ENCODE data around the gene COX4I2.
"Not testable (repeated sequence)": the region's sequence is repeated elsewhere in the genome, so short reads cannot be mapped to it uniquely, and the experiment has no call there.

Gene COX4I2

GRCh38 chr20:31662372-31662854, 24.7 kb downstream of the COX4I2 start:
- no peak for DNase-seq

DNA sequence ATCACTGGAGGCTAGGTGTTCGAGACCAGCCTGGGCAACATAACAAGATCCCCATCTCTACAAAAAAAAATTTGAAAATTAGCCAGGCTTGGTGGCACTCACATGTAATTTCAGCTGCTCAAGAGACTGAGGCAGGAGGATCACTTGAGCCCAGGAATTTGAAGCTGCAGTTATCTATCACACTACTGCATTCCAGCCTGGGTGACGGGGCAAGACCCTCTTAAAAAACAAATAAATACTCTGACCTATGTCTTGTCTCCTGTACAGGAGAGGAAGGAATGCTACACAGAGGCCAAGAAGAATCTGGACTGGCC, 25.8 kb downstream of the COX4I2 start:
- DNase-seq, result no peak

DNA sequence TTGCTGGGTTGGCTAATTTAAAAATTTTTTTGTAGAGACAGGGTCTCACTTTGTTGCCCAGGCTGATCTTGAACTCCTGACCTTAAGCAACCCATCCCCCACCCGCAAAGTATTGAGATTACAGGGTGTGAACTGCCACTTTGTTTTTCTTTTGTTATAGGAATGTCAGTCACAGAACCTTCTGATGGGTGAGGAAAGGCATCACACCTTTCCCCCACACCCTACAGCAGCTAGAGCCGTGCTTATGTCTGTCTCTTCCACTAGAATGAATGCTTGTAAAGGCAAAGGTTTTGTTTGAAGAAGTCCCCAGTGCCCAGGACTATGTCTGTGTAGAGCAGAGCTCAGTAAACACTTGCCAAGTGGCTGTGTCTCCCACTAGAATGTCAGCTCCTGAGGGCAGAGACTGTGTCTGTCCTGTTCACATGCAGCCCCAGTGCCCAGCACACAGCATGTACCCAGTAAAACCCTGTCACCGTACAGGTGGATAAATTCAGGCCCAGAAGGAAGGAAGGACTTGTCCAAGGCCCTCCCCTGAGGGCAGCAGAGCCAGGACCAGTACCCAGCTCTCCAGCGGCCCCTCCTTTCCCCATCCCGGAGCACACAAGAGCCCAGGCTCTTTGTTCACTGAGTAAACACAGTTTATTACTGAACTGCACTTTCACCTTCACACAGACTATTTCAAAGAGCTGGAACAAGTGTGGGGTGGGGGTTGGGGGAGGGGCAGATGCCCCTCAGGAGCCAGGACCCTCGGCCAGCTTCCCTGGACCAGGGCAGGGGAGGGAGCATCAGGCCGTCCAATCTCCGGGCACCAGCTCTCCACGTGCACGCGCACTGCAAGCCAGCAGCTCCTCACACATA, 26.4 kb downstream of the COX4I2 start:
- no peak for DNase-seq

- DNase-seq, result no peak
Observed at GRCh38 chr20:31664696-31665354, 27.1 kb downstream of the COX4I2 start.

GRCh38 chr20:31665753-31666152, 28.0 kb downstream of the COX4I2 start:
- no peak for DNase-seq

DNA sequence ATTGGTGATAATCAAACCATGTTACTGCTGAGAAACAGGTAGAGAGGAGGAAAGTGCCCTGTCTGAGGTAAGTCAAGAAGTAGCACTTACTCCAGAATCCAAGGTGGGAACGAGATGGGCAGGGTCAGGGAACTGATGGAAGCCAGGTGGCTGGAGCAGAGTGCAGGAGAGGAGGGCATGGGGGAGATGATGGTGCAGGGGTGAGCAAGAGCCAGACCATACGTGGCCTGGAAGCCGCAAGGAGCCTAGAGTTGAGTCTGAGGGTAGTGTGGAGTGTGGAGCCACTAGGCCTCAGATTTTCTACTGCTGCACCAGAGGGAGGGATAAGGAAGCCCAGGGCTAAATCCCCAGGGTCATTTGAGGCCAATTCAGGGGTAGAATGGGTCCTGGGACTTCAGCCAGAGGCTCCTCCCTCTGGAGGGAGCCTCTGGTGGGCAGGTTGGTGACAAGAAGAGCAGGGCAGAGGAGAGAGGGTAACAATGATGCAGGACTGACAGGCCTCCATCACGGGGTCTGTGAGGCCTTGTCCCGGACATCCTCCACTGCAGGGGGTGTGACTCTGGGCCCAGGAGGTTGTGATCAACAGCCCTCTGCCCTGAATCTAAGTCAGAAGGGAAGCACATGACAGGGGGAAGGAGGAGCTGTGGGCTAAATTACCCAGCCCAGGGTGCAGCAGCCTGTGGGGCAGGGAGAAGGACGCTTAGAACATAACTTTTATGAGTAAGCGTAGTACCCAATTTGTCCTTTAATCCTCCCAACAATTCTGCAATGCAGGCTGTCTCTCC, 28.7 kb downstream of the COX4I2 start:
- peak; percentile 43 for DNase-seq

DNA sequence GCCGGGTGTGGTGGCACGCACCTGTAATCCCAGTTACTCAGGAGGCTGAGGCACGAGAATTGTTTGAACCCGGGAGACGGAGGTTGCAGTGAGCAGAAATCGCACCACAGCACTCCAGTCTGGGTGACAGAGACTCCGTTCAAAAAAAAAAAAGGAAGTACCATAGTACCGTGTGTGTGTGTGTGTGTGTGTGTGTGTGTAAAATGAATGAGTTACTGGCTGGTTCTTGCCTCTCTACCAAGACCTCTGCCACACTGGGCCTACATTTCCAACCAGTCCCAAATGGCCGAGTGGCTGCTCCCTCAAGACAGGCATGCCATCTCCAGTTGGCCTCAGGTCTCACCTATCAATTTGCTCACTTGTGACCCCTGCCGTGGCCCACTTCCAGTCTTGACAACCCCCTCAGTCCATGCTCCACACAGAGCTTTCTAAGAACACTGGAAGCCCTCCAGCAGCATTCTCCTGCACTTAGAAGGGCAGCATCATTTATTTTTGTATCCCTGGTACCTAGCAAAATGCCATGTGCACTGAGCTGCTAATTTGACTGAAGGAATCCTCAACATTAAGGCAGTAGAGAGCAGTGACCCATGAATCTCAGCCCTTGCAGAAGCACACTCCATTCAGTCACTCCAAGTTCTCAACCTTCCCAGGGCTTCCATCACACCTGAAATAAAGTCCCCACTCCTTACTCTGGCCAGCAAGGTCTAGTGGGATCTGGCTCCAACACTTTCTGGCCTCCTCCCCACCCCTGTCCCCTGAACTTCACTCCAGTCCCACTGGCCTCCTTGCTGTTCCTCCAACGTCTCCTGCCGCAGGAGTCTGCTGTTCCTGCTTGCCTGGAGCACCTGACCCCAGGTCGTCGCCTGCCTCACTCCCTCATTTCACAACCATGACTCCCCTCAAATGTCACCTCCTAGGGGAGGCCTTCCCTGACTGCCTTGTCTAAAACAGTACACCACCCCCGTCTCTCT, 29.9 kb downstream of the COX4I2 start:
- DNase-seq, result no peak

DNA sequence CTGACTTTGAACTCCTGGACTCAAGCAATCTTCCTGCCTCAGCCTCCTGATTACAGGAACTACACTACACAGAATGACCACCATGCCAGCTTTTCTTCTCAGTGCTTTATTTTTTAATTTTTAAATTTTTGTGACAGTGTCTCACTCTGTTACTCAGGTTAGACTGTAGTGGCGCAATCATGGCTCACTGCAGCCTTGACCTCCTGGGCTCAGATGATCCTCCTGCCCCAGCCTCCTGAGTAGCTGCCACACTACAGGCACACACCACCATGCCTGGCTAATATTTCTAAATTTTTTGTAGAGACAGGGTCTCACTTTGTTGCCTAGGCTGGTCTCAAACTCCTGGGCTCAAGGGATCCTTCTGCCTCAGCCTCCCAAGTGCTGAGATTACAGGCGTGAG, 31.2 kb downstream of the COX4I2 start:
- not testable (repeated sequence) for DNase-seq

- no peak for DNase-seq
Observed at GRCh38 chr20:31669876-31670275, 32.2 kb downstream of the COX4I2 start.

- no peak for DNase-seq
Observed at GRCh38 chr20:31670371-31671228, 32.9 kb downstream of the COX4I2 start.

DNA sequence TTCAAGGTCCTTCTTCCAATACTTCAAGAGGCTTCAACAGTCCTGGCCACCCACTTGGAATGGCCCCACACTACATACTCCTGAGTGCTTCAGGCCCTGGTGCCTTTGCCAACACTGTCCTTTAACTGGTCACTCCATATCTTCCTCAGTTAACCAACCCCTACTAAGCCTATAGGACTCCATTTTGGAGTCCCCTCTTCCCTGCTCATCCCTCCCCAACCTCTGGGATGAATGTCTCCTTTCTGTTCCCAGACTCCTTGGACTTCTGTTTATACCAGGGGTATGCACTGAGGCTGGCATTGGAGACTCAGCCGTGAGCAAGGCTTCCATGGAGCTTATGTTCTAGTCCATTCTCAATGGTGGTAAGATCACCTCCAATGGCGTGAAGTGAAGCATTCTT, 33.6 kb downstream of the COX4I2 start:
- no peak for DNase-seq

- no peak for DNase-seq
Observed at GRCh38 chr20:31673435-31673834, 35.7 kb downstream of the COX4I2 start.

GRCh38 chr20:31673943-31674463, 36.3 kb downstream of the COX4I2 start:
- no peak for DNase-seq

DNA sequence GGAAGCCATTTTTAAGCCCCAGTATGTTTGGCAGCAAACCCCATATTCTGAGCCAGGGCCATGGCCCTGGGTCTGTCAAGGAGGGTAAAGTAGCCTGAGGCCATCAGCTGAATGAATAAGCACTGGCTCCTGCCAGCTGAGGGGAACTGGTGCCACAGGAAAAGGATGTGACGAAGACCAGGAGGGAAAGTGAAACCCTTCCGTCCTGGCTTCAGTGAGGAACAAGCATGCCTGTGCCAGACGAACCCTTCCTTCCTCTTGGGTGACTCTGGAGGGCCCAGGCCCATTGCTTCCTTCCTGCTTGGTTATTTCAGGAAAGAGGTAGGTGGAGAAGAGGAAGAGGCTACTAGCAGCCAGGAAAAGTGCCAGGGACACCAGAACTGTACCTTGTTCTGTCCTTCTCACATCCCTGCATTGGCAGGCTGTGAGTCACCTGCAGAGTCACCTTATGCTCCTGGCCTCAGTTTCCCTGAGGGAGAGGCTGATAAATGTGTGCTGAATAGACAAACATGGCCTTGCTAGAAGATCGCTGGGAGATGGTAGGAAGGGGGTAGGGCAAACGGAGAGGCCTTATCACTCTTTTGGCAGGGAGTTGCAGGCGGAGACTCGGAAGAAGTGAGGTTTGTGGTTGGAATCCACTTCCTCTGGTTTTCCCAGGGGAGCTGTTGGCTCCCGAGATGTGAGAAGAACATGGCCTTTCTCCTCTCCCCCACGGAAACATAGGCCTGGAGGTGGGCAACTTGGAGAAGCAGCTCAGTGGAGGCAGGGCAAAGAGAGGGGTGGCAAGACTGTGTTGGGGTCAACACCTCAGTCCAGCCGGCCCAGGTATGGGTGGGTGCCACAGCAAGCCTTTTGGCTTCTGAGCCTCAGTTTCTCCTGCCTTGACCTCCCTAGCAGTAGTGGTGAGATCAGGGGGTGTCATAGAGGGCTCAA, 37.4 kb downstream of the COX4I2 start:
- DNase-seq, result peak; percentile 75

DNA sequence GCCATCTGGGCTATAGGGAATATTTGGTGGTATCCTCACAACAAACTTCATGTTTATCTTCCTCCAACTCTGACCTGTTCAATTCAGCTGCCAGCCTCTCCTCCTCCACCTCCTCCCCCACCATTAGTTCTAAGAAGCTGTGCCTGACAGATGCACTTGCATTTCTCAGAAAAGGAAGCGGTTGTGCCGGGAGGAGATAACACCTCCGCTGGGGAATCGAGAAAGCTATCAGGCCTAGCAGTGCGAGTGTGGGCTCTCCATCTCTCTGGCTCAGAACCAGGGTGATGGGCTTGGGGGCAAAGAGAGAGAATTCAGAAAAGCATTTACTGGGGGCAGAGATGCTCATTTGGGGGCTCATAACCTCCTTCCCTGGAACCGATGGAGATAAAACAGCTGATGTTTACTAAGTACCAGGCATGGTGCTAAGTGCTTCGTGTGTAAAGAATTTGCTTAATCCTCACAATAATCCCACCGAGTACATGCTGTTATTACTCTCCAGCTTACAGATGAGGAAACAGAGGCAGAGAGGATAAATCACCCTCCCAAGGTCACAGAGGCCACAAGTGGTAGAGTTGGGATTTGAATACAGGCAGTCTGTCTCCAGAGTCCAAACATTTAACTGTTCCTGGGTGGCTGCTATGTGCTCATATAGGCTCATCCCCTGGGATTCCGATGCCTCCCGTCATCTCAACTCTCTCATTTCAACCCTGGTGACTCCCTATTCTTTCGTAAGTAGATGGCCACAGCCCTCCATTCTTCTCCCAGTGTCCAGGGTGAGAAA, 38.3 kb downstream of the COX4I2 start:
- peak; percentile 75 for DNase-seq

GRCh38 chr20:31676609-31676989, 38.9 kb downstream of the COX4I2 start:
- DNase-seq, result no peak

DNA sequence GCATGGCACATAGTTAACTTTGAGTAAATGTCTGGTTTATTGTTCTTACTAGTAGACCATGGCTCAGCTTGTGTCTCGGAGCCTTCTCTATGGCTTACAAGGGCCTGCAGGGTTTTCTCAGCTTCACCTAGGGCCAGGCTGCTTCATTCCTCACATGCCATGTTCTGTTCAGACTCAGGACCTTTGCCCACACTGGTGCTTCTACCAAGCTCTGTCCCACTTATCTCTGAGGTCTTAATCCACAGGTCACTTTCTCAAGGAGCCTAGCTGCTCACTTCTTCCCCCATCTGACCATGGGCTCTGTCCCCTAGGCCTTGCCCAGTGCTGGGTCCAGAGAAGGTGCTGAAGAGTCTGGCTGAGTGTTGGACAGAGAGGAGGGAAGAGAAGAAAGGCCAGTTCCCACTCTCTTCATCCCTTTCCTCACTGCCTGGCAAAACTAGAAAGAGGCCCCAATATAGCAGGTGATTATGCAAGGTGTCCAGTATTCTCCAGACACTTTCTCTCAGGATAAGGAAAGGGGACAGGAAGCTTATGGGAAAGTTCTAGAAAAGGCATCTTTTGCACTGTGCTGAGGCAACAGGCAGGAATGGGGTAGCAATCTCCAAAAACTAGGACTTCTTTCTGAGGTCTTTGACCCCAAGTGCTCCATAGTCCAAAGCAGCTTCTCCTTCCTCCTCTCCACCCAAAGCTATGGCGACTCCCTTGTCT, 40.0 kb downstream of the COX4I2 start:
- DNase-seq, result no peak
